NCI-H1930 (cell line): ENCODE results near the gene TMEM132A.
"Not testable (repeated sequence)": the region's sequence is repeated elsewhere in the genome, so short reads cannot be mapped to it uniquely, and the experiment has no call there.

ENCODE experiments used
- DNase-seq, 2 experiments: peaks; one replicate each; lab custom pipeline; 2025; lab: John Stamatoyannopoulos, UW

TMEM132A gene

DNA sequence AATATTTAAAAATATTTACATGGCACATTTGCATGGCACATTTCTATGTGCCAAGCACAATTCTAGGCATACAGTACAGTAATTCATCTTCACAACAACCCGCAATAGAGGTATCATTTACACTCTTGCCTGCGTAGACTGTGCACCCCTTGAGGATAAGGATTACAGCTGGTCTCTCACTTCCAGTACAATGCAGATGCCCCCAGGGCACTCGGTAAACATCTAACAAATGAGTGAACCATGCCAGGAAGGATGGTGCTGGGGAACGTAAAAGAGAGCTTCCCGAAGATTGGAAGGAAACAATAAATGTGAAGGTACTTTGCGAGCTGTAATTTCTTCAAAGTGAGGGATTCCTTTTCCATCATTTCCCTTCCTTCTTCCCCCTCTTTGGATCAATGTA lies 19.2 kb upstream of the TMEM132A start:
- no peak for DNase-seq

DNA sequence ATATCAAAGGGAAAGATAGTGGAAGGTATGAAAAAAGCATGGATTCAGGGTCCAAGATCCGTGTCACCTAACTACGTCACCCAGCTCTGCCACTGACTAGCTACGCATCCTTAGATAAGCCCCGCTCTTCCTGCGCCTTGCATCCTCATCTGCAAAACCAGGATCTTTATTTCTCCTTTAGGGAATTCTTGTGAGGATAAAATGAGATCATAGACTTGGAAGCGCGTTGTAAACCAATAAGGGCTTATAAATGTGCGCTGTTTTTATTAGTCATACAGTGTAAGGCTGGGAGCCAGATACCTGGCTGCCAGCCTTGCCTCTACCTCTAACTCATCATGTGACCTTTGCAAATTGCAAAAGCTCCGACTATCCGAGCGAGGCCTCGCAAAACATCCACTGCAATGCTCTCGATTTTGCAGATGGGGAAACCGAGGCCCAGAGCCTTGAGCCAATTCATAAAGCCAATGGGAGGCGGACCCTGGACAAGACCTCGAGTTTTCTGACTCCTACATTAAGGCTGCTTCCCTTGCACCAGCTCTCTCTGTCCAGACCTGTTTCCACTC lies 18.6 kb upstream of the TMEM132A start:
- no peak for DNase-seq

- peak; percentile 95 to 98 for DNase-seq
These were observed 17.9 kb upstream of the TMEM132A start, which contains the start of gene PRPF19 for GRCh38 chr11:60906132-60906972. PRPF19 (minus strand) TSS chr11:60906585; CDS start chr11:60906382, 203 bp downstream.

- no peak for DNase-seq
These were observed 15.5 kb upstream of the TMEM132A start for GRCh38 chr11:60908803-60909202.

DNA sequence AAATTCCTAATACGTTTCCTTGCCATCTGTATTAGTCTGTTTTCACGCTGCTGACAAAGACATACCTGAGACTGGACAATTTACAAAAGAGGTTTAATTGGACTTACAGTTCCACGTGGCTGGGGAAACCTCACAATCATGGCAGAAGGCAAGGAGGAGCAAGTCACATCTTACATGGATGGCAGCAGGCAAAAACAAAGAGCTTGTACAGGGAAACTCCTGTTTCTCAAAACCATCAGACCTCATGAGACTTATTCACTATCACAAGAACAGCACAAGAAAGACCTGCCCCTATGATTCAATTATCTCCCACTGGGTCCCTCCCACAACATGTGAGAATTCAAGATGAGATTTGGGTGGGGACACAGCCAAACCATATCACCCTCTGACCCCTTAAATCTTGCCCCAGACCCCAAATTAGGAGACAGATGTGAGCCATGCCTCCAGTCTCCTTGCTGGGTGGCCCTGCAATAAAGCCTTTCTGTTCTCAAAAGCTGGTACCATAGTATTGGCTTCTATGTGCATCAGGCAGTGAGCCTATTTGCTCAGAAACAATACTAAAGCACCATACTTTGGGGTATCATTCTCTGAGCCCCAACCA lies 14.5 kb upstream of the TMEM132A start:
- DNase-seq = not testable (repeated sequence)

DNA sequence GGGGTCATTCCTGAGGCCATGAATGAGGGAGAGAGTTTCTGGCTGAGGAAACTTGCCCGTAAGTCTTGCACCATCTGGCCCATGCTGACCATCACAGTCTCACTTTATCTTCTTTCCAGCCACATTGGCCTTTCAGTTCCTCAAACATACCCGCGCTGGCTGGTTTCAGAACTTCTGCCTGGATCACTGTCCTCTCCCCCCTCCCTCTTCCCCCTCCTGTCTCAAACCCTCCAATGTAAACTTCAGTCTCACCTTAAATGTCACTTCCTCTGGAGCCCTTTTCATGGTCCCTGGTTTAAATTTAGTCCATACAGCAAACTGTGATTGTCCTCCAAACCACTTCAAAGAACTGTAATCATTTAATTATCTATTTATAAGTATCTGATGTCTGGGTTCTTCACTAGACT lies 14.0 kb upstream of the TMEM132A start:
- DNase-seq = no peak

DNA sequence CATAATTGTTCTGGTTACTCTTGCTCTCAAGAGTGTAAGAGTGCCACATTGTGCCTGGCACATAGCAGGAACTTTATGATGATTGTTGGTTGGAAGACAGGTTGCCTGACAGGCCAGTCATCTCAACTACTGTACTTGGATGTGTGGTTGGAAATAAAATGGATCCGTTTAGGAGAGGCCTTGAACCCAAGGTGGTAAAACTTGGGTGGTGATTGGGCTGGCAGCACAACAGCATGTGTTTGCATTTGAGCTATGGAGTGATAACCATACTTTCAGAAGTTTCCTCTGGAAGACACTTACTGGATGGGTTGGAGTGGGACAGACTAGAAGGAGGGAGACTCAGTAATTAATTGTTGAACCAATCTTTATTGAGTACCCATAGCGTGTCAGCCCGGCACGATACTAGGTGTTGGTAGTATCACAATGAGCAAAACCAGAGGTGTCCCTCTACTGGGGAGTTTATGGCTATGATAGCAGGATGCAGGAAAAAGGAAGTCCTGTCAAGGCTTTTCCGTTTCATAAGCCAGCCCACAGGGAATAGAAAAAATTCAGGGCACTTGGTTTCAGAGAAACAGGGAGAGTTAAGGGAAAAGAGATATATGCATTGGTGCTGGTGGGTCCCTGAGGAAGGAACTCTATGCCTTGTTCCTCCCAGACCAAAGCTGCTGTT lies 13.4 kb upstream of the TMEM132A start:
- no peak for DNase-seq

- no peak for DNase-seq
These were observed 11.9 kb upstream of the TMEM132A start for GRCh38 chr11:60912223-60912850.

- no peak for DNase-seq
These were observed 11.3 kb upstream of the TMEM132A start for GRCh38 chr11:60912851-60913528.

- DNase-seq = peak; percentile 87 to 92
These were observed 10.2 kb upstream of the TMEM132A start, which contains the start of gene TMEM109 for GRCh38 chr11:60913793-60914632. TMEM109 (plus strand) TSS chr11:60914158; CDS start chr11:60919694, 5,536 bp downstream.

- DNase-seq = no peak
These were observed 9.5 kb upstream of the TMEM132A start for GRCh38 chr11:60914633-60915247.

DNA sequence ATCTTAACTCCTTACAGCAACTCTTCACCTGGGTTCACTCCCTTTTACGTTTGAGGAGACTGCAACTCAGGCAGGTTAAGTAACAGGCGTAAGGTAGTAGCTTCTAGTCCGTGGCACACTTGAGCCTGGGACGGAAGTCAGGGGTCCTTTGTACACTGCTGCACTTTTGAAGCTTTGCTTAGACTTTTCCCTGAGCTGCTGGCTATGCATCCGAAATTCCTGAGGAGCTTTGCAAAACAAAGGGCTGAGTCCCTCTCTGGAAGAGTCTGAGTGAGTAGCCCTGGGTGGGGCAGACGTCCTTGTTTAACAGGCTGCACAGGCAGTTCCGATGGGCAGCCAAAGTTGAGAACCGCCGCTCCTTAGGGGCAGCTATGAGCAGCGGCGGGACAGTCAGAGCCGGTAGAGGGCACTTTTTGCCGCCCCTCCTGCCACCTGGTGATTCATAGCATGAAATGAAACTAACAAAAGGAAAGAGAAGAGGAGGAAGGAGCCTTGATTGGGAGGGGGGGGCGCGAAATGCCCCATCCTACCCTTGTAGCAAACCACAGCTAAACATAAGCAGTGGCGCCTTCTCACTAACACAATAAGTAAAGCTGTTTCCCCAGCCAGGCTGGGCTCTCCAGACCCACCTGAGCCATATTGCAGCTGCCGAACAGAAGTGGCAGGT lies 8.9 kb upstream of the TMEM132A start:
- DNase-seq = peak in 1 of 2 experiments; percentile 9

DNA sequence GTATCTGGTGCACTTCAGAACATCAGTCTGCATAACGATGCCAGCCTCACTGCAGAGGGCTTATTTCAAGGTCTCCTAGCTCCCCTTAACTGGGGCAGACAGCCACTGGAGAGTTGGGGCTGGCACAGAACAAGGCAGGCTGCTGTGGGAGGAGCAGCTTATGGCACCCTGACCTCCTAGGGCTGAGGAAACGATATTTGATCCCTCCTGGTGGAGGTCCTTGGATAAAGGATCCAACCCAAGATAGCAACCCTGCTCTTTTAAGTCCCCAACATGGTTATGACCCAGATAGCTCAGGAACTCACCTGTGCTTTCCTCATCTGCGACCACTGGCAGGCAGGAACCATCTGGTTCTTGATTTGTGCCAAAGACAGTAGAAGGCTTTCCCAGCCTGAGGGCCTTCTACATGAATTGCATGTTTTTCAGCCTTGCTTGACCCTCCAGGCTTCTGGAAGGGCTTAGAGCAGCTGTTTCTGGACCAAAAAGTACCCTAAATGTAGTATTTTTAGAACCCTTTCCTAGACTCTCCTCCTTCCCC lies 7.5 kb upstream of the TMEM132A start:
- DNase-seq = no peak

DNA sequence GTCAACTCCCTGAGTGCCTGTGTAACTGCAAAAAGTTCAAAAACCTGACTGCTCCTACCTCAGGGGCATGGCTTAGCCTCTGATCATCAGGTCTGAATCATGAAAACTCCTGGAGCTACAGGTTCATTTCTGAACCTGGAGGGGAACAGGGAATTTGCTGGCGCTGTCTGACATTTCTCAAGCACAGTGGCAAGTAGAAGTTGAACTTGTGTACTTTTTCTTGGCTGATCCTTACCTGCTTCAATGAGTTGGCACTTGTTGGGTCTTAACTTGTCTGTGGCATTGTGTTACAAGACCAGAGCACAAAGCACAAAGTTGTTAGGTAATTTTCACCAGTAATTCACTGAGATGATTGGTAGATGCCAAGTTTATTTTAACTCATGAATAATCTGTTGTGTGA lies 7.0 kb upstream of the TMEM132A start:
- DNase-seq = no peak

DNA sequence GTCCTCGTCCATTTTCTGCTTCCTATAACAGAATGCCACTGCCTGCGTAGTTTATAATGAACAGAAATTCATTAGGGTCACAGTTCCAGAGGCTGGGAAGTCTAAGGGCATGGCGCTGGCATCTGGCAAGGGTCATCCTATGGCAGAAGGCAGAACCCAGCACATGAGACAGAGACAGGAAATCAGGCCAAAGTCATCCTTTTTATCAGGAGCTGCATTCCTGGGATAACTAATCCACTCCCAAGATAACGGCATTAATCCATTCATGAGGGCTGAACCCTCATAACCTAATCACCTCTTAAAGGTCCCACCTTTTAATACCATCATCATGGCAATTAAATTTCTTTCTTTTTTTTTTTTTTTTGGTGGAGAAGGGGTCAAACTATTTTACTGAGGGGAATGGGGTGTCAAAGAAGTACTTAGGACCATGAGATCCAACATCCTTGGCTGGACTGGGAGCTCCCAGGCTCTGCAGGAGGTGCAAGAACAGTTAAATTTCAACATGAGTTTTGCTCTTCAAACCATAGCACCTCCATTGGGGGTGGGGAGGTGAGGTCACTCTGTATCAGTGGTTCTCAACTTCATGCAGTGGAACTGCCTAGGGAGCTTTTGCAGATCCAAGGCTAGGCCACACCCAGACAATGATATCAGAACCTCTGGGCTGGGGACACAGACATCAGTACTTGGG lies 5.9 kb upstream of the TMEM132A start:
- no peak for DNase-seq

DNA sequence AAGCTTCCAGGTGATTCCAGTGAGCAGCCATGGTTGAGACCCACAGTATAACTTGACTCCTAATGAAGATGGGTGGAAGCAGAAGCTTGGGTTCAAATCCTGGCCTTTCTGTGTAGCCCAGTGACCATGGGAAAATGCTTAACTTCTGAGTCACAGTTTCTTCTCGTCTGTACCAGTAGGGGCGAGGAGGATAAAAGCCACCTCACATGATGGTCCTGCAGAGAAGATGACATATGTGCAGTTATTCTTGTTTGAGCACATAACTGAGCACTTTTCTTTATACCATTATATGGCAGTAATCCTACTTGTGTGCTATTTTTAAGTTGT lies 5.4 kb upstream of the TMEM132A start:
- DNase-seq = no peak

DNA sequence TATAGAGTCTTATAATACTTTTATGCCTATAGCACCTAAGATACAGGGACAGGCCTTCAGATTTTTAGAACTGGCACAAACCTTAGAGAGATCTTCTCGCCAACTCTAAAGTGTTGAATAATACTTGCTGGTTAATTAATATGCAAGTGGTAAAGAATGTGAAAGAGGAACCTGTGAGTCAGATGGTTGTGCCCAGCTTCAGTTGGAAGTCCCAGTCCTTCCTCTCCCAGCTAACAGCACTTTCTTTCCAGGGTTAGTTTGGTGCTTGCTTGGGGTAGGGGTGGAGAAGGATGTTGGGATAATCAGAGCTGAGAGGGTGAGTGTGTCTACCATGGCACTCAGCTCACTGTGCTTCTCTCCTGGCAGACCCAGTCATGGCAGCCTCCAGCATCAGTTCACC lies 4.9 kb upstream of the TMEM132A start:
- DNase-seq = no peak

DNA sequence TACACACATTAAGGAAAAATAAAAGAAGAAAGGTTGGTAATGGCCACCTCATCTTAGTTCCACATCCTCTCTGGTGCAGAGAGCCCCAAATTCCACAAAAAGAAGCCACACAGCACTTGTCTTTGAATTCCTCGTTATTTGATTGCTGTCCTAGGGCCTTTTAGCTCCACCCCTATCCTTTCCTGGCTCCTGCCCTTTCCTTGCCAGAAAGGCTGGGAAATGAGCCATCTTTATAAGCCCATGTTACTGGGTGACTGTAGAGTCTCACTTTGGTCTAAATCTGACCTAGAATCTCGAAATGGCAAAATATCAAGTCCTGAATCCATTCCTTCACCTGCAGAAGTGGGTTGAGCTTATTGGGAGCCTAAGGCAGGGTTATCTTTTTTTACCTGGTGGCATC lies 4.3 kb upstream of the TMEM132A start:
- DNase-seq = no peak

DNA sequence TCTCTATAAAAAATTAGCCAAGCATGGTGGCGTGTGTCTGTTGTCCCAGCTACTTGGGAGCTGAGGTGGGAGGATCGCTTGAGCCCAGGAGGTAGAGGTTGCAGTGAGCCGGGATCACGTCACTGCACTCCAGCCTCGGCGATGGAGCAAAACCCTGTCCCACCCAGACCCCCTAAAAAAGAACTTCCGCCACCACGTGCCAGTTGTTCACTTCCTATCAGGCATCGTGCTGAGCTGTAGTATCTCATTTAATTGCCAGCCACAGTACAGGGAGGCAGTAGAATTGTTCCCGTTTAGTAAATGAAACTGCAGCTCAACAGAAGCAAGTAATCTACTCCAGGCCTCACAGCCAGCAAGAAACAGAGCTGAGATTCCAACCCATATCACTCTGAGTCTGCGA lies 3.0 kb upstream of the TMEM132A start:
- DNase-seq = no peak
